DOHH2 (cell line): Measurements from ENCODE around the gene SNRNP27.

Experiments
- H3F3A ChIP-seq: fragments of 200-600 bp; sonication (generic), shearing (Covaris generic); 2 replicates; pipeline ENCODE4 v1.6.0; 2016; ENCODE audit warnings: antibody characterized with exemption, mild to moderate bottlenecking; ENCODE audit not compliant: control insufficient read depth, insufficient read depth
- H3K27ac ChIP-seq: fragments of 200-600 bp; sonication (generic); 2 replicates; pipeline ENCODE4 v1.5.1; 2014; ENCODE audit warnings: low read depth, mild to moderate bottlenecking, low read length, moderate library complexity
- H3K27me3 ChIP-seq: fragments of 200-600 bp; sonication (generic); 2 replicates; pipeline ENCODE4 v1.6.1; 2014; ENCODE audit warnings: mild to moderate bottlenecking, low read length, mixed read lengths; ENCODE audit not compliant: control insufficient read depth
- H3K36me3 ChIP-seq: fragments of 200-600 bp; sonication (generic); 2 replicates; pipeline ENCODE4 v1.6.1; 2014; ENCODE audit warnings: mild to moderate bottlenecking, low read length, moderate library complexity, mixed read lengths; ENCODE audit not compliant: control insufficient read depth
- H3K4me1 ChIP-seq: fragments of 200-600 bp; sonication (generic); 2 replicates; pipeline ENCODE4 v1.6.1; 2014; ENCODE audit warnings: mild to moderate bottlenecking, low read length, mixed read lengths; ENCODE audit not compliant: control insufficient read depth
- H3K4me2 ChIP-seq: fragments of 200-600 bp; sonication (generic); 2 replicates; pipeline ENCODE4 v1.6.0; 2014; ENCODE audit warnings: mild to moderate bottlenecking, low read length, moderate library complexity
- H3K4me3 ChIP-seq: fragments of 200-600 bp; sonication (generic); 2 replicates; pipeline ENCODE4 v1.5.1; 2014; ENCODE audit warnings: mild to moderate bottlenecking, low read length, mixed read lengths
- H3K79me2 ChIP-seq: fragments of 200-600 bp; sonication (generic); 2 replicates; pipeline ENCODE4 v1.6.1; 2014; ENCODE audit warnings: mild to moderate bottlenecking, low read length, mixed read lengths; ENCODE audit not compliant: control insufficient read depth
- H3K9me2 ChIP-seq: fragments of 200-600 bp; sonication (generic); replicated peaks from 2 replicates; pipeline ENCODE4 v1.6.1; 2014; ENCODE audit warnings: mild to moderate bottlenecking, low read length, mixed read lengths; ENCODE audit not compliant: control insufficient read depth
- H3K9me3 ChIP-seq: fragments of 200-600 bp; sonication (generic); 2 replicates; pipeline ENCODE4 v1.6.1; 2014; ENCODE audit warnings: antibody characterized with exemption, low read length, mixed read lengths; ENCODE audit not compliant: control insufficient read depth, insufficient read depth
- H4K20me1 ChIP-seq: fragments of 200-600 bp; sonication (generic); 2 replicates; pipeline ENCODE4 v1.6.0; 2014; ENCODE audit warnings: low read depth, mild to moderate bottlenecking, antibody characterized with exemption, low read length, moderate library complexity; ENCODE audit not compliant: control insufficient read depth, insufficient read depth
- EZH2phosphoT487 ChIP-seq: fragments of 200-600 bp; sonication (generic); IDR thresholded peaks from 2 replicates; pipeline ENCODE4 v1.6.1; 2017; ENCODE audit warnings: borderline replicate concordance, mild to moderate bottlenecking, antibody characterized with exemption, low read length, moderate library complexity, mixed read lengths
- TF ChIP-seq, protein P1 (sequence below): fragments of 200-600 bp; sonication (generic); IDR thresholded peaks from one replicate; pipeline ENCODE4 v1.5.1; 2014; ENCODE audit warnings: antibody characterized with exemption, mild to moderate bottlenecking, low read depth, low read length; ENCODE audit not compliant: poor library complexity, severe bottlenecking

The SNRNP27 gene

DNA sequence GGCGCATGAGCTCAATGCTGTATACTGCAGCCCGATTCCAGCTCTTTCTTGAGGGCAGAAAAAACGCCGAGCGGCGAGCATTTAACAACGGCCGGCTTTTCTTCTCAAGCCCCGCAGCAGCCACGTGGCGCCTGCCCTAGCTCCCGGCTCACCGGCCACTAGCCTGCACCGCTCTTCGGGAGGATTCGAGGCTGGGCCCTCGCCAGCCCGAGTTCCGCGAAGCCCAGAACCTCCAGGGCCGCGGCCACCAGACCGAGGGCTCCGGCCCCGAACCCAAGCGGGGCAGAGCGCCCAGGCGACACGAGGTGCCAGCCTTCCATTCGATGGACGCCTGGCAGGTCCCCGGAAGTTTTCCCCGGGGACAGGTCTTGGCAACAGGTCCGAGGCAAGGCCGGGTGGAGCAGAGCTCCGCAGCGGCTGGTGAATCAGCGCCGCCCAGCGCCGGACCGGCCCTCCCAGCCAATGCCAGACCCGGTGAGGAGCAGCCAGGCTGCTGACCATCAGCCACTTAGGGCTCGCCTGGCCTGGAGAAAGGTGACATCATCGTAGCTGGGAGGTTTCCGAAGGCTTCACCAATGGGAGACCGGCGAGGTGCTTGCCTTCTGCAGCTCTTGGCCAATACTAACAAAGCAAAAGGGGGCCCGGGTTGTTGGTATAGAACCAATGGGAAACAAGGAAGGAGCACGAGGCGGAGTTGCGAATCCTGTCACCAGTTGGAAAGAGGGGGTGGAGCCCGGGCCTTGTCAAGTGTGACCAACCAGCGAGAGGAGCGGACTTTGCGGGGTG lies 20.6 kb downstream of the SNRNP27 start:
- Histone ChIP-seq H4K20me1 (no peaks in the 10 kb centered on the region), H3K27ac (peak overlapping the region; percentile 62)

DNA sequence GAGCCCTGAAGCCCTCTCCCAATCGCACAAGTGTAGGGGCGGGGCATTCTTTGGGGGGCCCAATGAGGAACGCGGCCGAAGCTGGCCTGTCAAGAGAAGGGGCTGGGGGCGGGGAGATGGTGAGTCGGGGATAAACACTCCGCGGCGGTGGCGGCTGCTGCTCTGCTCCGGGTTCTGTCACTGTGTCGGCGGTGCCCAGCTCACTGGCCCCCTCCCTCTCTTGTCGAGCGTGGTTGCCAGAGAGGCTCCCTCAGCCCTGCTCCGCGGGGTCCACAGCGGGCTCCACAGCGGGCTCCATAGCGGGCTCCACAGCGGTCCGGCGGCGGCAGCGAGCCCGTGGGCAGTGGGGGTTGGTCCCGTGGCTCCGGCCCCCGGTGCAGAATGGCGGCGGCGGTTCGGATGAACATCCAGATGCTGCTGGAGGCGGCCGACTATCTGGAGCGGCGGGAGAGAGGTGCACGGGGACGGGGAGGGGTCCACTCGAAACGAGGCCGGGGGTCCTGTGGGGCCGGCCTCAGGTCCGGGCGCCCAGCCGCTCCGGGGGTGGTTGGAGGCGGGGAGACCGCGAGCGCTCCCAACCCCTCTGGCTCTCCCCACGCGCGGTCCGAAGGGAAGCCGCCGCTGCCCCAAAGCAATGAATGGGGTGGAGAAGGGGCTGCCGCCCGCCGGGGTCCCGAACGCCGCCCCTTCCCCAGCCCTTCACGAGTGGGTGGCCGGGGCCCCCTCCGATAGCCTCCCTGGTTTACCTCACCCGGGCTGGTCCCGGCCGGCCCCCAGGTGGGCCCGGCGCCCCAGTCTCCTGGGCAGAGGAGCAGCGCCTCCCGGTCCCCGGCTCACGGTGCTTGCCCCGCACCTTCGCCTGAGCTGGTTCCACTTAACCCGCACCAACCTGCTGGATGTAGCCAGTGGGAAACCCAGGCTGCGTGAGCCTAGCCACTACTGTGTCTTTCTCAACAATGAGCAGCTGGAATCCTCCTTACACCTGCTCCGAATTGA lies 21.5 kb downstream of the SNRNP27 start, which contains the start of gene MXD1:
TSS of gene MXD1 (plus strand) at position 160 of the 996 bp plus-strand sequence. CDS start at position 382, 222 bp downstream.
- H3K79me2 ChIP-seq = peaks cover 5% of the 10 kb centered on the region
- peak within 1 kb of the TSS; percentile 87 for H3K4me3 ChIP-seq
- H3K27me3 ChIP-seq = no peaks in the 10 kb centered on the region
- TF ChIP-seq, protein P1, sequence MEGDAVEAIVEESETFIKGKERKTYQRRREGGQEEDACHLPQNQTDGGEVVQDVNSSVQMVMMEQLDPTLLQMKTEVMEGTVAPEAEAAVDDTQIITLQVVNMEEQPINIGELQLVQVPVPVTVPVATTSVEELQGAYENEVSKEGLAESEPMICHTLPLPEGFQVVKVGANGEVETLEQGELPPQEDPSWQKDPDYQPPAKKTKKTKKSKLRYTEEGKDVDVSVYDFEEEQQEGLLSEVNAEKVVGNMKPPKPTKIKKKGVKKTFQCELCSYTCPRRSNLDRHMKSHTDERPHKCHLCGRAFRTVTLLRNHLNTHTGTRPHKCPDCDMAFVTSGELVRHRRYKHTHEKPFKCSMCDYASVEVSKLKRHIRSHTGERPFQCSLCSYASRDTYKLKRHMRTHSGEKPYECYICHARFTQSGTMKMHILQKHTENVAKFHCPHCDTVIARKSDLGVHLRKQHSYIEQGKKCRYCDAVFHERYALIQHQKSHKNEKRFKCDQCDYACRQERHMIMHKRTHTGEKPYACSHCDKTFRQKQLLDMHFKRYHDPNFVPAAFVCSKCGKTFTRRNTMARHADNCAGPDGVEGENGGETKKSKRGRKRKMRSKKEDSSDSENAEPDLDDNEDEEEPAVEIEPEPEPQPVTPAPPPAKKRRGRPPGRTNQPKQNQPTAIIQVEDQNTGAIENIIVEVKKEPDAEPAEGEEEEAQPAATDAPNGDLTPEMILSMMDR = no peak
- no peak for TF ChIP-seq EZH2phosphoT487
- peak within 1 kb of the TSS; percentile 97 for H3K4me2 ChIP-seq
- H3F3A ChIP-seq = peaks cover 34% of the 10 kb centered on the region
- peak within 1 kb of the TSS; percentile 62 for H3K27ac ChIP-seq
- peaks cover 40% of the 10 kb centered on the region for H3K4me1 ChIP-seq
- H3K9me2 ChIP-seq = no peaks in the 10 kb centered on the region
- no peaks in the 10 kb centered on the region for H4K20me1 ChIP-seq
- peaks cover 25% of the 10 kb centered on the region for H3K36me3 ChIP-seq
- no peaks in the 10 kb centered on the region for H3K9me3 ChIP-seq

More for the DNA sequence above, 20.6 kb downstream of the SNRNP27 start:
- Histone ChIP-seq H3K79me2 (peaks cover 5% of the 10 kb centered on the region), H3K4me1 (peaks cover 40% of the 10 kb centered on the region), H3K9me3 (no peaks in the 10 kb centered on the region), H3K4me2 (peak overlapping the region; percentile 97), H3K4me3 (peak overlapping the region; percentile 87), H3K9me2 (no peaks in the 10 kb centered on the region), H3F3A (peaks cover 40% of the 10 kb centered on the region), H3K27me3 (no peaks in the 10 kb centered on the region), H3K36me3 (peaks cover 29% of the 10 kb centered on the region)
- TF ChIP-seq EZH2phosphoT487 = no peak
- TF ChIP-seq, protein P1 = peak; percentile 14

- H3K9me2 ChIP-seq = no peaks in the 10 kb centered on the region
- H3K27me3 ChIP-seq = no peaks in the 10 kb centered on the region
- no peaks in the 10 kb centered on the region for H3K9me3 ChIP-seq
- no peak overlapping the region for H3K27ac ChIP-seq
- peak overlapping the region; percentile 63 for H3K4me2 ChIP-seq
- H3F3A ChIP-seq = peaks cover 28% of the 10 kb centered on the region
- peaks cover 5% of the 10 kb centered on the region for H3K79me2 ChIP-seq
- H4K20me1 ChIP-seq = no peaks in the 10 kb centered on the region
- peak overlapping the region; percentile 87 for H3K4me3 ChIP-seq
- H3K36me3 ChIP-seq = peaks cover 22% of the 10 kb centered on the region
- peaks cover 40% of the 10 kb centered on the region for H3K4me1 ChIP-seq
- TF ChIP-seq, protein P1 = no peak
- no peak for TF ChIP-seq EZH2phosphoT487
Observed at GRCh38 chr2:69916106-69916505, 22.4 kb downstream of the SNRNP27 start.
